ENCODE data around the gene RBM28.
A peak's percentile ranks its signal among the peaks of the same experiment; 100 is the strongest.

The RBM28 gene

GRCh38 chr7:128389618-128390329 lies 46.1 kb upstream of the RBM28 start:
- Histone ChIP-seq H3K36me3 (peaks cover 37% of the 10 kb centered on the region), H3K9me3 (no peaks in the 10 kb centered on the region), H3K27me3 (no peaks in the 10 kb centered on the region), H3K4me3 (ENCODE audit: low read depth in 1 of 2, low read length in 1 of 2) (no peak overlapping the region), H3K4me1 (ENCODE audit: control insufficient read depth in 1 of 2, insufficient read depth in 1 of 2, low read depth in 1 of 2, low read length in 1 of 2) (peaks cover 26 to 34% of the 10 kb centered on the region in 2 experiments), H3K27ac (no peak overlapping the region)
- no peak for TF ChIP-seq CTCF (IDR thresholded peaks at IDR 0.05)

- no peak for TF ChIP-seq CTCF (IDR thresholded peaks at IDR 0.05)
- Histone ChIP-seq H3K4me1 (ENCODE audit: control insufficient read depth in 1 of 2, insufficient read depth in 1 of 2, low read depth in 1 of 2, low read length in 1 of 2) (peaks cover 26 to 34% of the 10 kb centered on the region in 2 experiments), H3K4me3 (ENCODE audit: low read depth in 1 of 2, low read length in 1 of 2) (no peak overlapping the region), H3K36me3 (peaks cover 31% of the 10 kb centered on the region), H3K27ac (no peak overlapping the region), H3K9me3 (no peaks in the 10 kb centered on the region), H3K27me3 (no peaks in the 10 kb centered on the region)
Measured at GRCh38 chr7:128389085-128389617, 45.4 kb upstream of the RBM28 start.

- H3K27ac ChIP-seq = peak overlapping the region; percentile 18
- no peak for TF ChIP-seq CTCF (IDR thresholded peaks at IDR 0.05)
- no peaks in the 10 kb centered on the region for H3K27me3 ChIP-seq
- no peaks in the 10 kb centered on the region for H3K9me3 ChIP-seq
- peak overlapping the region; percentile 38 to 47 for H3K4me3 ChIP-seq (ENCODE audit: low read depth in 1 of 2, low read length in 1 of 2)
- peaks cover 20% of the 10 kb centered on the region for H3K36me3 ChIP-seq
- peaks cover 26 to 34% of the 10 kb centered on the region in 2 experiments for H3K4me1 ChIP-seq (ENCODE audit: control insufficient read depth in 1 of 2, insufficient read depth in 1 of 2, low read depth in 1 of 2, low read length in 1 of 2)
Measured at GRCh38 chr7:128388145-128388485, 44.4 kb upstream of the RBM28 start.

GRCh38 chr7:128387216-128388144 lies 43.8 kb upstream of the RBM28 start:
- Histone ChIP-seq H3K4me3 (ENCODE audit: low read depth in 1 of 2, low read length in 1 of 2) (peak overlapping the region; percentile 38 to 47), H3K27me3 (no peaks in the 10 kb centered on the region), H3K4me1 (ENCODE audit: control insufficient read depth in 1 of 2, insufficient read depth in 1 of 2, low read depth in 1 of 2, low read length in 1 of 2) (peaks cover 26 to 34% of the 10 kb centered on the region in 2 experiments), H3K27ac (peak overlapping the region; percentile 18), H3K36me3 (peaks cover 14% of the 10 kb centered on the region), H3K9me3 (no peaks in the 10 kb centered on the region)
- peak; percentile 87 for TF ChIP-seq CTCF (IDR thresholded peaks at IDR 0.05)

- Histone ChIP-seq H3K9me3 (no peaks in the 10 kb centered on the region), H3K4me1 (ENCODE audit: control insufficient read depth in 1 of 2, insufficient read depth in 1 of 2, low read depth in 1 of 2, low read length in 1 of 2) (peaks cover 28 to 37% of the 10 kb centered on the region in 2 experiments), H3K36me3 (peaks cover 2% of the 10 kb centered on the region), H3K27ac (no peak overlapping the region), H3K4me3 (ENCODE audit: low read depth in 1 of 2, low read length in 1 of 2) (no peak overlapping the region), H3K27me3 (no peaks in the 10 kb centered on the region)
- no peak for TF ChIP-seq CTCF (IDR thresholded peaks at IDR 0.05)
Measured at GRCh38 chr7:128385988-128386925, 42.5 kb upstream of the RBM28 start.
